H9 (cell line): Measurements from ENCODE around the gene KLC1. TPM values are rescaled to one million over a fixed set of nuclear protein-coding genes. Genes with fewer than 3 reads are reported as not detected.

ENCODE experiments used
- DNase-seq: peaks from one replicate; pipeline ENCODE4 v3.0.0-alpha.2; 2017
- H2AFZ ChIP-seq: one replicate; pipeline ENCODE4 v1.6.1; 2013; ENCODE audit warnings: mild to moderate bottlenecking, low read length, control low read depth, moderate library complexity
- H2AK5ac ChIP-seq: 2 replicates; pipeline ENCODE4 v1.6.1; 2013; ENCODE audit warnings: low read length, control low read depth, mixed read lengths; ENCODE audit not compliant: insufficient read length
- H2BK120ac ChIP-seq: one replicate; pipeline ENCODE4 v1.6.1; 2013; ENCODE audit warnings: low read depth, mild to moderate bottlenecking, low read length, control low read depth, inconsistent platforms; ENCODE audit not compliant: poor library complexity, severe bottlenecking
- H2BK12ac ChIP-seq: 2 replicates; pipeline ENCODE4 v1.6.1; 2013; ENCODE audit warnings: low read length, control low read depth, mixed read lengths, low read depth; ENCODE audit not compliant: insufficient read length
- H2BK15ac ChIP-seq: 2 replicates; pipeline ENCODE4 v1.6.1; 2013; ENCODE audit warnings: low read depth, low read length, control low read depth
- H2BK20ac ChIP-seq: one replicate; pipeline ENCODE4 v1.6.1; 2013; ENCODE audit warnings: low read depth, mild to moderate bottlenecking, low read length, control low read depth, inconsistent platforms; ENCODE audit not compliant: poor library complexity, severe bottlenecking
- H2BK5ac ChIP-seq: 2 replicates; pipeline ENCODE4 v1.6.1; 2013; ENCODE audit warnings: low read length, control low read depth, mixed read lengths; ENCODE audit not compliant: insufficient read length
- H3K14ac ChIP-seq: 2 replicates; pipeline ENCODE4 v1.6.1; 2013; ENCODE audit warnings: low read length, control low read depth; ENCODE audit not compliant: insufficient read depth
- H3K18ac ChIP-seq: 2 replicates; pipeline ENCODE4 v1.6.1; 2013; ENCODE audit warnings: low read depth, mild to moderate bottlenecking, mixed read lengths, low read length, control low read depth; ENCODE audit not compliant: insufficient read length
- H3K23ac ChIP-seq: 2 replicates; pipeline ENCODE4 v1.6.1; 2013; ENCODE audit warnings: low read length, control low read depth, mixed read lengths, low read depth; ENCODE audit not compliant: insufficient read length
- H3K23me2 ChIP-seq: 2 replicates; pipeline ENCODE4 v1.6.1; 2013; ENCODE audit warnings: low read depth, mild to moderate bottlenecking, mixed read lengths, low read length, control low read depth; ENCODE audit not compliant: insufficient read length, poor library complexity, severe bottlenecking
- H3K27ac ChIP-seq: 2 replicates; pipeline ENCODE4 v1.5.1; 2013; ENCODE audit warnings: low read length, control low read depth, mixed read lengths, low read depth; ENCODE audit not compliant: insufficient read length
- H3K27me3 ChIP-seq: 2 replicates; pipeline ENCODE4 v1.6.1; 2013; ENCODE audit warnings: low read length, control low read depth, inconsistent platforms; ENCODE audit not compliant: insufficient read depth
- H3K4ac ChIP-seq: 2 replicates; pipeline ENCODE4 v1.6.1; 2013; ENCODE audit warnings: low read depth, mild to moderate bottlenecking, control low read depth, inconsistent platforms, low read length, moderate library complexity
- H3K4me1 ChIP-seq: 2 replicates; pipeline ENCODE4 v1.6.1; 2013; ENCODE audit warnings: low read length, control low read depth, inconsistent platforms; ENCODE audit not compliant: insufficient read depth
- H3K4me2 ChIP-seq: 2 replicates; pipeline ENCODE4 v1.6.1; 2013; ENCODE audit warnings: low read length, control low read depth, mixed read lengths; ENCODE audit not compliant: insufficient read length, insufficient read depth
- H3K56ac ChIP-seq: 2 replicates; pipeline ENCODE4 v1.6.1; 2013; ENCODE audit warnings: low read depth, mild to moderate bottlenecking, mixed read lengths, low read length, control low read depth; ENCODE audit not compliant: insufficient read length
- H3K79me1 ChIP-seq: 2 replicates; pipeline ENCODE4 v1.6.1; 2013; ENCODE audit warnings: low read depth, mild to moderate bottlenecking, moderate library complexity, low read length, control low read depth, inconsistent platforms; ENCODE audit not compliant: insufficient read depth, poor library complexity, severe bottlenecking
- H3K79me2 ChIP-seq: 2 replicates; pipeline ENCODE4 v1.6.1; 2013; ENCODE audit warnings: low read length, control low read depth, inconsistent platforms; ENCODE audit not compliant: insufficient read depth
- H3K9ac ChIP-seq: 2 replicates; pipeline ENCODE4 v1.6.1; 2013; ENCODE audit warnings: low read length, control low read depth, mixed read lengths; ENCODE audit not compliant: insufficient read length; ENCODE audit errors: extremely low read depth
- H3K9me3 ChIP-seq: one replicate; pipeline ENCODE4 v1.6.1; 2013; ENCODE audit warnings: low read depth, low read length, inconsistent platforms; ENCODE audit not compliant: control insufficient read depth
- H3T11ph ChIP-seq: one replicate; pipeline ENCODE4 v1.6.1; 2013; ENCODE audit warnings: mild to moderate bottlenecking, low read length, control low read depth, inconsistent platforms
- H4K20me1 ChIP-seq: one replicate; pipeline ENCODE4 v1.6.1; 2013; ENCODE audit not compliant: control insufficient read depth, insufficient read length, insufficient read depth
- H4K5ac ChIP-seq: 2 replicates; pipeline ENCODE4 v1.6.1; 2013; ENCODE audit warnings: low read depth, mild to moderate bottlenecking, mixed read lengths, low read length, control low read depth; ENCODE audit not compliant: insufficient read length
- H4K8ac ChIP-seq: replicated peaks from 2 replicates; pipeline ENCODE4 v1.6.1; 2013; ENCODE audit warnings: low read length, control low read depth, mixed read lengths, low read depth; ENCODE audit not compliant: insufficient read length
- H4K91ac ChIP-seq: 2 replicates; pipeline ENCODE4 v1.6.1; 2013; ENCODE audit warnings: low read depth, mild to moderate bottlenecking, moderate library complexity, mixed read lengths, low read length, control low read depth; ENCODE audit not compliant: insufficient read length
- H3K27ac Mint-ChIP-seq, 3 experiments: 2 replicates in 2 of 3; 3 replicates in 1 of 3; pipeline ENCODE4 v1.8.0; 2020 to 2021; ENCODE audit warnings: mixed read lengths in 3 of 3, mild to moderate bottlenecking in 1 of 3, moderate library complexity in 1 of 3
- H3K27me3 Mint-ChIP-seq: 2 replicates; pipeline ENCODE4 v1.8.0; 2021; ENCODE audit warnings: low read depth, mild to moderate bottlenecking, moderate library complexity, mixed read lengths
- H3K36me3 Mint-ChIP-seq, 3 experiments: 2 replicates in 2 of 3; 3 replicates in 1 of 3; pipeline ENCODE4 v1.8.0; 2020 to 2021; ENCODE audit warnings: low read depth in 3 of 3, mixed read lengths in 3 of 3; ENCODE audit not compliant: insufficient read depth in 1 of 3
- H3K4me1 Mint-ChIP-seq, 2 experiments: 2 replicates each; pipeline ENCODE4 v1.8.0; 2020; ENCODE audit warnings: mixed read lengths in 2 of 2
- H3K4me3 Mint-ChIP-seq, 2 experiments: 2 replicates in 1 of 2; 3 replicates in 1 of 2; pipeline ENCODE4 v1.8.0; 2020 to 2021; ENCODE audit warnings: mild to moderate bottlenecking in 2 of 2, mixed read lengths in 2 of 2, moderate library complexity in 1 of 2
- H3K9me3 Mint-ChIP-seq, 2 experiments: 2 replicates in 1 of 2; 3 replicates in 1 of 2; pipeline ENCODE4 v1.8.0; 2020; ENCODE audit warnings: mild to moderate bottlenecking in 2 of 2, mixed read lengths in 2 of 2, moderate library complexity in 1 of 2
- WGBS: extraction: QIAGEN DNeasy Blood & Tissue Kit; methylation state at CpG from one replicate; pipeline ENCODE4 v1.1.7; 2013; ENCODE audit warnings: missing lambda C conversion rate, low lambda C conversion rate, mixed read lengths; ENCODE audit not compliant: insufficient read length; ENCODE audit errors: extremely low coverage; 5-methylcytosine and 5-hydroxymethylcytosine counted together
- total RNA-seq: library from RNA; stranded (reverse); gene quantifications from 2 replicates; pipeline ENCODE4 v1.2.1, GENCODE V29; 2021
- TF ChIP-seq, protein P1 (sequence below): fragments of 200-600 bp; sonication (generic); conservative IDR thresholded peaks from 3 replicates; pipeline ENCODE4 v1.8.0; 2021; ENCODE audit warnings: antibody characterized with exemption, mild to moderate bottlenecking

The KLC1 gene
- total RNA-seq, 1 experiment from 2014 or later = 143 TPM

- H3K27ac ChIP-seq = no peak overlapping the region
- no peak overlapping the region for H4K91ac ChIP-seq
- no peak for DNase-seq
- no peak overlapping the region for H4K8ac ChIP-seq
- H2BK15ac ChIP-seq = no peak overlapping the region
- Mint-ChIP-seq H3K27me3 (no peaks in the 10 kb centered on the region), H3K4me3 (no peak overlapping the region), H3K36me3 (peaks cover 21 to 49% (median 47%) of the 10 kb centered on the region in 3 experiments; a peak in 6 of 7 replicates), H3K4me1 (no peaks in the 10 kb centered on the region), H3K9me3 (no peaks in the 10 kb centered on the region), H3K27ac (peak overlapping the region in 2 of 3 experiments; percentile 5 to 69; a peak in 2 of 7 replicates)
- H3K4me1 ChIP-seq = no peaks in the 10 kb centered on the region
- H3K9me3 ChIP-seq = no peaks in the 10 kb centered on the region
- H3K27me3 ChIP-seq = no peaks in the 10 kb centered on the region
- no peak overlapping the region for H3K14ac ChIP-seq
- no peak overlapping the region for H4K5ac ChIP-seq
- H3K4me2 ChIP-seq = no peak overlapping the region
- H3K56ac ChIP-seq = no peak overlapping the region
- H3K23me2 ChIP-seq = no peaks in the 10 kb centered on the region
- no peak overlapping the region for H2BK5ac ChIP-seq
- H2AFZ ChIP-seq = no peak overlapping the region
- H3K9ac ChIP-seq = no peak overlapping the region
- no peak overlapping the region for H2BK20ac ChIP-seq
- H3K4ac ChIP-seq = no peak overlapping the region
- no peak overlapping the region for H2AK5ac ChIP-seq
- no peak overlapping the region for H3K23ac ChIP-seq
- peaks cover 7% of the 10 kb centered on the region; the same call in 1 of the 2 replicates for H3K79me2 ChIP-seq
- H3K18ac ChIP-seq = no peak overlapping the region
- H2BK120ac ChIP-seq = no peak overlapping the region
- WGBS = no CpG with 5 or more reads among the region's 4 CpGs
- H3T11ph ChIP-seq = no peak overlapping the region
- TF ChIP-seq, protein P1, sequence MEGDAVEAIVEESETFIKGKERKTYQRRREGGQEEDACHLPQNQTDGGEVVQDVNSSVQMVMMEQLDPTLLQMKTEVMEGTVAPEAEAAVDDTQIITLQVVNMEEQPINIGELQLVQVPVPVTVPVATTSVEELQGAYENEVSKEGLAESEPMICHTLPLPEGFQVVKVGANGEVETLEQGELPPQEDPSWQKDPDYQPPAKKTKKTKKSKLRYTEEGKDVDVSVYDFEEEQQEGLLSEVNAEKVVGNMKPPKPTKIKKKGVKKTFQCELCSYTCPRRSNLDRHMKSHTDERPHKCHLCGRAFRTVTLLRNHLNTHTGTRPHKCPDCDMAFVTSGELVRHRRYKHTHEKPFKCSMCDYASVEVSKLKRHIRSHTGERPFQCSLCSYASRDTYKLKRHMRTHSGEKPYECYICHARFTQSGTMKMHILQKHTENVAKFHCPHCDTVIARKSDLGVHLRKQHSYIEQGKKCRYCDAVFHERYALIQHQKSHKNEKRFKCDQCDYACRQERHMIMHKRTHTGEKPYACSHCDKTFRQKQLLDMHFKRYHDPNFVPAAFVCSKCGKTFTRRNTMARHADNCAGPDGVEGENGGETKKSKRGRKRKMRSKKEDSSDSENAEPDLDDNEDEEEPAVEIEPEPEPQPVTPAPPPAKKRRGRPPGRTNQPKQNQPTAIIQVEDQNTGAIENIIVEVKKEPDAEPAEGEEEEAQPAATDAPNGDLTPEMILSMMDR = no peak
- no peaks in the 10 kb centered on the region for H4K20me1 ChIP-seq
- H2BK12ac ChIP-seq = no peak overlapping the region
- peaks cover 8% of the 10 kb centered on the region for H3K79me1 ChIP-seq
Measured at GRCh38 chr14:103653805-103654204, 24.8 kb downstream of the KLC1 start.
